ENCODE data around the gene CIITA.

GRCh38 chr16:10881479-10882030 is 4.6 kb downstream of the CIITA start:
- TF ChIP-seq CTCF (IDR thresholded peaks at IDR 0.05) = no peak
- no peak for TF ChIP-seq POLR2AphosphoS5 (IDR thresholded peaks at IDR 0.05)
